NCI-H1092 treated with DMSO at 0.1 percent for 48 hours (cell line): ENCODE data around the gene GALNTL6.

ENCODE experiments used
- DNase-seq: peaks from one replicate; lab custom pipeline; 2025; lab: John Stamatoyannopoulos, UW

Gene GALNTL6

GRCh38 chr4:171889681-171890080 is 76.5 kb downstream of the GALNTL6 start:
- DNase-seq, result no peak

GRCh38 chr4:171891038-171891437 is 77.8 kb downstream of the GALNTL6 start:
- no peak for DNase-seq

GRCh38 chr4:171896426-171896825 is 83.2 kb downstream of the GALNTL6 start:
- no peak for DNase-seq

GRCh38 chr4:171919314-171919713 is 106.1 kb downstream of the GALNTL6 start:
- no peak for DNase-seq

GRCh38 chr4:171920901-171921300 is 107.7 kb downstream of the GALNTL6 start:
- no peak for DNase-seq

GRCh38 chr4:171924746-171925376 is 111.7 kb downstream of the GALNTL6 start:
- no peak for DNase-seq

- DNase-seq, result no peak
Measured at GRCh38 chr4:171928336-171928735, 115.1 kb downstream of the GALNTL6 start.

- no peak for DNase-seq
Measured at GRCh38 chr4:171929477-171929876, 116.3 kb downstream of the GALNTL6 start.

- DNase-seq, result no peak
Measured at GRCh38 chr4:171929907-171930306, 116.7 kb downstream of the GALNTL6 start.

- no peak for DNase-seq
Measured at GRCh38 chr4:171932238-171932637, 119.0 kb downstream of the GALNTL6 start.

GRCh38 chr4:171940656-171941055 is 127.5 kb downstream of the GALNTL6 start:
- DNase-seq, result no peak

- DNase-seq, result no peak
Measured at GRCh38 chr4:171947400-171947799, 134.2 kb downstream of the GALNTL6 start.

- DNase-seq, result no peak
Measured at GRCh38 chr4:171948038-171948437, 134.8 kb downstream of the GALNTL6 start.

- no peak for DNase-seq
Measured at GRCh38 chr4:171954650-171955049, 141.4 kb downstream of the GALNTL6 start.

GRCh38 chr4:171956678-171957077 is 143.5 kb downstream of the GALNTL6 start:
- DNase-seq, result no peak

- DNase-seq, result no peak
Measured at GRCh38 chr4:171962110-171962509, 148.9 kb downstream of the GALNTL6 start.

GRCh38 chr4:171966356-171966755 is 153.2 kb downstream of the GALNTL6 start:
- no peak for DNase-seq

- no peak for DNase-seq
Measured at GRCh38 chr4:171978216-171978615, 165.0 kb downstream of the GALNTL6 start.

GRCh38 chr4:171979461-171979860 is 166.3 kb downstream of the GALNTL6 start:
- no peak for DNase-seq

- DNase-seq, result no peak
Measured at GRCh38 chr4:171981185-171981584, 168.0 kb downstream of the GALNTL6 start.

- no peak for DNase-seq
Measured at GRCh38 chr4:171983935-171984805, 171.0 kb downstream of the GALNTL6 start.

GRCh38 chr4:171985129-171985528 is 171.9 kb downstream of the GALNTL6 start:
- no peak for DNase-seq

GRCh38 chr4:171993247-171993646 is 180.0 kb downstream of the GALNTL6 start:
- no peak for DNase-seq
